Measurements from ENCODE around the gene PDXK.
A peak's percentile ranks its signal among the peaks of the same experiment; 100 is the strongest.
"Not testable (repeated sequence)": the region's sequence is repeated elsewhere in the genome, so short reads cannot be mapped to it uniquely, and the experiment has no call there.

PDXK gene

DNA sequence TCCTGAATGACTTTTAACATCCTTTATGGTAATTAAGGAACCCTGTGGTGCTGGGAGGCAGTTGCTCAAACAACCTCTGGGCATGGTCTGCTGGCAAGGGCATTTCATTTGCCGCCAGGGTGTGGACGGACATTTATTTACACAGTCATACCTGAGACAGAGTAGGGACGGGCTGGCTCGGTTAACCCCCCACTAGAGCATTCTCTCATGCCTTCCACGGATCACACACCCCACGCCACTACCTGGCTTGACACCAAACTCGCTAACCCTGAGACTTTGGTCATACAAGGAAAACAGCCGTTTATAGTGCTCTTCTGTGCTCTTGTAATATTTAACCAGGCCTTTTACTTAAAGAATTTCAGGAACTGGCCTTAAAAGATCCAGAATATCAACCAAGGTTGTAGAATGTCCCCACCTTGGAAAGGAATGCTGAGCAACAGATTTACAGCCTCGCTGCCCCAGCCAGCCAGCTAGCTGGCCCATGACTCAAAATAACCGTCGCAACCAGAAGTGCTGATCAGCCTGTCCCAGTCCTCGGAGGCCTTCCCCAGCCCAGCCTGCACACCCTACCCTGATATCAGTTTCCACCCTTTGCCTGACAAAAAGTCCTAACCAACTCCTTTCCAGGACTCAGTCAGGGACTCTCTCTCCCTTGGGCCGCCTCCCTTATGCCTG is 6.5 kb upstream of the PDXK start:
- H3K36me3 ChIP-seq (ENCODE audit: low read depth), result no peaks in the 10 kb centered on the region
- H3K9me3 ChIP-seq (ENCODE audit: severe bottlenecking), result no peaks in the 10 kb centered on the region
- DNase-seq (ENCODE audit: low spot score) (peak; percentile 88), ATAC-seq (ENCODE audit: low read depth) (peak; percentile 93)
- H3K4me1 ChIP-seq (ENCODE audit: insufficient read depth, poor library complexity, severe bottlenecking), result peaks cover 21% of the 10 kb centered on the region
- TF ChIP-seq CTCF (IDR thresholded peaks at IDR 0.05; ENCODE audit: poor library complexity, severe bottlenecking), result peak; percentile 5
- peak overlapping the region; percentile 99 for H3K27ac ChIP-seq (ENCODE audit: poor library complexity, severe bottlenecking)
- H3K4me3 ChIP-seq (ENCODE audit: severe bottlenecking), result no peak overlapping the region
- no peaks in the 10 kb centered on the region for H3K27me3 ChIP-seq (ENCODE audit: insufficient read depth, poor library complexity, severe bottlenecking)

- H3K36me3 ChIP-seq (ENCODE audit: low read depth); ATAC-seq (ENCODE audit: low read depth); H3K9me3 ChIP-seq (ENCODE audit: severe bottlenecking); H3K4me3 ChIP-seq (ENCODE audit: severe bottlenecking); H3K27me3 ChIP-seq (ENCODE audit: insufficient read depth, poor library complexity, severe bottlenecking); DNase-seq (ENCODE audit: low spot score): not testable (repeated sequence)
- Histone ChIP-seq H3K27ac (ENCODE audit: poor library complexity, severe bottlenecking) (peak overlapping the region; percentile 99), H3K4me1 (ENCODE audit: insufficient read depth, poor library complexity, severe bottlenecking) (peaks cover 21% of the 10 kb centered on the region)
Measured at GRCh38 chr21:43713123-43713522, 5.8 kb upstream of the PDXK start.

DNA sequence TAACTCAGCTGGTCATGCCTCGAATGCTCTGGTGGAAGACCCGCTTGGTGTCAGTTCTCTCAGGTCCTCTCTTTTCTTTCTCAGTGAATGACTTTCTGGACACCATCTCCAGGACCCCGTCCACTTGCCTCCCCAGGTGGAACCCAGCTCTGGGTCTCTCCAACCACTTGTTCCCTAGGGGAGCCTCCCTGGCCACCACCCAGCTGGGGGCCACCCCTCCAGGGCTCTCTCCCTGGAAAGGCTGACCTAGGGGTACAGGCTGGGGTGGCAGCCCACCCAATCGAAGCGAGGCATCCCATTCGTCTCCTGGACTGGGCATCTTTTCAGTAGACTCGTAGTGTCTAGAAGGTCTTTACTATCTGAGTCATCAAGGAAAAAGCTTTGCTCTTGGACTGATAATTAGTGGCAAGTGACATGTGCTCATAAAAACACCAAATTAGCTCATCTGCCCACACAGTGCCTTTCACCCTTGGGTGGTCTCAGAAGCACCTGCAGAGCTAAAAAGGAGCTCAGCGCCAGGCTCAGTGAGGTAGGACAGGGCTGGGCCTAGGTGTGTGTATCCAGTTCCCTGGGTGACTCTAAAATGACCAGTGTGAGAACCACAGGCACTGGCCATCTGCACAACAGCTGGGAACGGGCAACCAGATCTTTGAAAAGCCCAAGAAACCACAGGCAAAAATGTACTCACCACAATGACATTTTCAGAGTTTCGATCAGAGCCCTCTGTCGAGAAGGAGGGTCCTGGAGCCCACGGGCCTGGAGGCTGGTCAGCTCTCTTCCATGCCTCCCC is 2.4 kb upstream of the PDXK start:
- ATAC-seq (ENCODE audit: low read depth), result no peak
- H3K36me3 ChIP-seq (ENCODE audit: low read depth), result peaks cover 12% of the 10 kb centered on the region
- no peak for TF ChIP-seq CTCF (IDR thresholded peaks at IDR 0.05; ENCODE audit: poor library complexity, severe bottlenecking)
- H3K27me3 ChIP-seq (ENCODE audit: insufficient read depth, poor library complexity, severe bottlenecking), result no peaks in the 10 kb centered on the region
- H3K9me3 ChIP-seq (ENCODE audit: severe bottlenecking), result no peaks in the 10 kb centered on the region
- H3K4me1 ChIP-seq (ENCODE audit: insufficient read depth, poor library complexity, severe bottlenecking), result peaks cover 20% of the 10 kb centered on the region
- H3K4me3 ChIP-seq (ENCODE audit: severe bottlenecking), result no peak overlapping the region
- no peak for DNase-seq (ENCODE audit: low spot score)
- H3K27ac ChIP-seq (ENCODE audit: poor library complexity, severe bottlenecking), result peak overlapping the region; percentile 2

GRCh38 chr21:43717166-43717853 is 1.6 kb upstream of the PDXK start:
- H3K27ac ChIP-seq (ENCODE audit: poor library complexity, severe bottlenecking), result peak overlapping the region; percentile 2
- peaks cover 24% of the 10 kb centered on the region for H3K4me1 ChIP-seq (ENCODE audit: insufficient read depth, poor library complexity, severe bottlenecking)
- H3K27me3 ChIP-seq (ENCODE audit: insufficient read depth, poor library complexity, severe bottlenecking), result no peaks in the 10 kb centered on the region
- TF ChIP-seq CTCF (IDR thresholded peaks at IDR 0.05; ENCODE audit: poor library complexity, severe bottlenecking), result no peak
- DNase-seq (ENCODE audit: low spot score) (no peak), ATAC-seq (ENCODE audit: low read depth) (no peak)
- H3K9me3 ChIP-seq (ENCODE audit: severe bottlenecking), result no peaks in the 10 kb centered on the region
- no peak overlapping the region for H3K4me3 ChIP-seq (ENCODE audit: severe bottlenecking)
- H3K36me3 ChIP-seq (ENCODE audit: low read depth), result peaks cover 16% of the 10 kb centered on the region
